CD4-positive, alpha-beta T cell treated with Interferon gamma for 1 hour (primary cell): ENCODE measurements around the gene BRD7.
A peak's percentile ranks its signal among the peaks of the same experiment; 100 is the strongest.

ENCODE experiments used
- DNase-seq: peaks from one replicate; pipeline ENCODE4 v3.0.0-alpha.2; 2020

BRD7 gene

GRCh38 chr16:50318796-50319578 lies 49.8 kb downstream of the BRD7 start:
- no peak for DNase-seq

- DNase-seq: no peak
Observed at GRCh38 chr16:50316848-50317630, 51.7 kb downstream of the BRD7 start.

GRCh38 chr16:50316102-50316847 lies 52.5 kb downstream of the BRD7 start:
- no peak for DNase-seq

GRCh38 chr16:50315346-50315997 lies 53.3 kb downstream of the BRD7 start:
- no peak for DNase-seq

- no peak for DNase-seq
Observed at GRCh38 chr16:50314665-50315064, 54.1 kb downstream of the BRD7 start.

GRCh38 chr16:50313596-50314478 lies 55.0 kb downstream of the BRD7 start:
- peak; percentile 60 for DNase-seq

- no peak for DNase-seq
Observed at GRCh38 chr16:50311891-50312501, 56.8 kb downstream of the BRD7 start.

- DNase-seq: no peak
Observed at GRCh38 chr16:50311134-50311528, 57.7 kb downstream of the BRD7 start.

- DNase-seq: no peak
Observed at GRCh38 chr16:50310308-50311133, 58.3 kb downstream of the BRD7 start.

GRCh38 chr16:50309527-50310307 lies 59.1 kb downstream of the BRD7 start:
- DNase-seq: no peak

- no peak for DNase-seq
Observed at GRCh38 chr16:50309156-50309526, 59.6 kb downstream of the BRD7 start.

- DNase-seq: no peak
Observed at GRCh38 chr16:50308237-50308965, 60.4 kb downstream of the BRD7 start.

- DNase-seq: no peak
Observed at GRCh38 chr16:50306287-50306686, 62.5 kb downstream of the BRD7 start.

- DNase-seq: no peak
Observed at GRCh38 chr16:50305441-50306061, 63.2 kb downstream of the BRD7 start.

GRCh38 chr16:50304467-50305440 lies 64.0 kb downstream of the BRD7 start:
- no peak for DNase-seq

- DNase-seq: no peak
Observed at GRCh38 chr16:50303605-50304466, 65.0 kb downstream of the BRD7 start.
